Fibroblast of upper back skin (primary cell): ENCODE results near the gene DDX51.

Experiments
- DNase-seq: peaks from one replicate; pipeline ENCODE4 v3.0.0-alpha.2; 2013

The DDX51 gene

GRCh38 chr12:132166801-132167591 lies 22.9 kb upstream of the DDX51 start:
- DNase-seq, result no peak

GRCh38 chr12:132166093-132166492 lies 22.0 kb upstream of the DDX51 start:
- no peak for DNase-seq

DNA sequence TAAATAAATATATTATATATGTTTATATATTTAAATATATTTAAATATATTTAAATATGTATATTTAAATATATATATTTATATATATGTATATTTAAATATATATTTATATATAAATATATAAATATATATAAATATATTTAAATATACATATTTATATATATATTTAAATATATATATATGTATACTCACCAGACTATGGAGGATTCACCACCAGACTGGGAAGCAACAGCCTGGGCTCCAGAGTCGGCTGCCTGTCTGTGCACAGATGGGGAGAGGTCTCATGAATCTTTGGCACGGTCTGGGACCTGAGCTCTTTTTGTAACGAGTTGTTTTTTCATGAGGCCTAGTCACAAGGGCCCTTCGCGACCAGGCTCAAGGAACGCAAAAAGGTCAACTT lies 21.5 kb upstream of the DDX51 start:
- DNase-seq, result no peak

DNA sequence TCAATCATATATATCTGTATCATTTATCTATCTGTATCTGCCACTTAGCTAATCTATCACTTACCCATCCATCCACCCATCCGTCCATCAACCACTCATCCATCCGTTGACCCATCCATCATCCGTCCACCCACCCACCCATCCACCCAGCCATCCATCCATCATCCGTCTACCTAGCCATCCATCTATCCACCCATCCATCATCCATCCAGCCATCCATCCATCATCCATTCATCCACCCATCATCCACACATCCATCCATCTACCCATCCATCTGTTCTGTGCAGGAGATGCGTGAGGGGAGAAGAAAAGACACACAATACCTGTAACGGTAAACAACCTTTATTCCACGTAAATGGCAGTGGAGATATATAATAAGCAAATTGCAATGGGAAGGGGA lies 20.3 kb upstream of the DDX51 start:
- no peak for DNase-seq

DNA sequence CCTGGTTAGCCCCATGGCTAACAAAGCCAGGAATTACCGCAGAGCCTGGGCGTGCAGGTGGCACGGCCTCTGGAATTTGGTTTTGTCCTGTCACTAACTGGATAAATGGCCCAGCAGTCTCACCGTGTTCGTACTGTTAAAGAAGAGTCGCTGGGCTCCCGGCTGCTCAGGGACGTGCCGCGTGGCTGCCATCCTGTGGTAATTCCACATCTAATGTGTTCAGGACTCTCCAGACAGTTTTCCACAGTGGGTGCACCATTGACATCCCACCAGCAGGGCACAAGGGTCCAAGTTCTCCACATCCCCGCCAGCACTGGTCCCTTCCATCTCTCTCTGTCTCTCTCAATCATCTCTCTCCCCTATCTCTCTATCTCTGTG lies 19.8 kb upstream of the DDX51 start:
- no peak for DNase-seq

DNA sequence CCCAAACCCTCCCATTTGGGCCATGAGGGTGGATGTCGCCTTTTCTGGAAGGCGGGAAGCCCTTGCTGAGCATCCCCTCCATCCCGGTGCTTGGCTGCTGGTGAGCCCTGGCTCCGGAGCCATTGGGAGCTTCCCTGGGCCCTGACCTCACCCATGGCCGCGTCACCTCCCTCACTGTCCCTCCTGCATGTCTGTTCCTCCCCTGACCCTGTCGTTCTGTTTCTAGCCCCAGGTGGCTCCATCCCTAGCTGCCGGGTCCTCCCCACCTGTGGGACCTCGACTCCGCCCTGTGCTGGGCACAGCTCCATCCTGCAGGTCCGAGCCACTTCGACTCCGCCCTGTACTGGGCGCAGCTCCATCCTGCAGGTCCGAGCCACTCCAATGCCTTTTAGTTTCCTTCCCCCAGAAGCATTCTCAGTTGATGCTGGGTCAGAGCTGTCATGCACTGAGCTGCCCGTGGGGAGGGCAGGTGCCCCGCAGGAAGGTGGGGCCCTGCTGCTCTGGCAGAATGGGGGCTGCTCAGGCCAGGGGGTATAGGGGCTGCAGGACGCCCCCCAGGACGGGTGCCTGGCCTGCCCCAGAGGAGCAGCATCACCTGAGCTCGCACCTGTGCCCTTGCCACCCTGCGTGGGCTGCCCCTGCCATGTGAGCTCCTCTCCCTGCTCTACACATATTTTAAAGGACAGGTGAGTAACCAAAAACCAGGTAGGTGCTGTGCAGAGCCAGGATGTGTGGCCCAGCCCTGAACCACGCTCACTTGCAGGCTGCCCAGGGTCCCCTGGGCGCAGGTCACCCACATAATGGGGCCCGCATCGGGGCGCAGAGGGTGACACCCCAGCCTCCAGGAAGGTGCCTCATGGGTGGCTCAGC lies 19.2 kb upstream of the DDX51 start:
- no peak for DNase-seq

DNA sequence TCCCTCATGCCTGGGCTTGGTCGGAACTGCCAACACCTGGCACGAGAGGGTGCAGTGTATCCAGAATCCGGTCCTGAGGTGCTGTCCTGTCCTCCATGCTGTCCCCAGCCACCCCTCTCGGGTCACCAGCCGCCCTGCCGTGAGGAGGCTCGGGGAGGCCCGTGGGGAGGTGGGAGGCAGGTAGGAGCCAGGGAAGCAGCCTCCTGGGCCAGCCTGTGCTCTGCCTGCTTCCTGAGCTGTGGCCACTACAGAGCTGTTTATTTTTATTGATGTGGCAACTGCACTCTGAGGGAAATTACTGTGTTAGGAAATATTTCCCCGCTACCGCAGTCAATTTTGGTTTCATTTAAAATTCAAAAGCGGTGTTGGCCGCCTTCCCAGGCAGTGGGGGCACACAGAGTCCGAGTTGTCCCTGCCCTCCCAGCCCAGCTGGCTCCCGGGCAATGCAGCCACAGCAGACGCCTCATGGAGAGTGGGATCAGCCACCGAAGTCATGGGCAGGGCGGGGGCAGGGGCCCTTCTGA lies 18.5 kb upstream of the DDX51 start:
- peak; percentile 61 for DNase-seq

DNA sequence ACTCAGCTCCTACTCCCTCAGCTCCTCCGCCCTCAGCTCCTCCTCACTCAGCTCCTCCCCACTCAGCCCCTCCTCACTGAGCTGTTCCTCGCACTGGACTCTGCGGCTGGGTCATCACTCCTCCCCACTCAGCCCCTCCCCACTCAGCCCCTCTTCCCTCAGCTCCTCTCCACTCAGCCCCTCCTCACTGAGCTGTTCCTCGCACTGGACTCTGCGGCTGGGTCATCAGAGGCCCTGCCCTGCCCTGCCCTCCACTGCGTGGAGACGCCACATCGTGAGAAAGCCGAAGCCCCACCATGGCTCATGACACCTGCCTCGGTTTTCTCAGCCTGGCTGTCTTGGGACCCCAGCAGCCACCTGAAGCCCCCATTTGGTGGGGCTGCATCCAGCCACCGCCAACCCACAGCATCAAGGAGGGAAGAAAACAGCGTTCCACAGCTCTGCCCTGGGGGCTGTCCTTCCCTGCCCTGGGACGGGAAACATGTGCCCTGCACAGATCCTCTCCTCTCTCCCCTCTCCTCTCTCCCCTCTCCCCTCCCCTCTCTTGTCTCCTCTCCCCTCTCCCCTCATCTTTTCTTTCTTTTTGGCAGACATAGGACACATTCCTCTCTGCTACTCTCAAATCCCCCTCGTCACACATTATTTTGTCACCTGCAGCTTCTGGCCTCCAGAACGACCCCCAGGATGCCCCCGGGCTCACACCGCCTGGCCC lies 17.8 kb upstream of the DDX51 start:
- DNase-seq, result no peak

DNA sequence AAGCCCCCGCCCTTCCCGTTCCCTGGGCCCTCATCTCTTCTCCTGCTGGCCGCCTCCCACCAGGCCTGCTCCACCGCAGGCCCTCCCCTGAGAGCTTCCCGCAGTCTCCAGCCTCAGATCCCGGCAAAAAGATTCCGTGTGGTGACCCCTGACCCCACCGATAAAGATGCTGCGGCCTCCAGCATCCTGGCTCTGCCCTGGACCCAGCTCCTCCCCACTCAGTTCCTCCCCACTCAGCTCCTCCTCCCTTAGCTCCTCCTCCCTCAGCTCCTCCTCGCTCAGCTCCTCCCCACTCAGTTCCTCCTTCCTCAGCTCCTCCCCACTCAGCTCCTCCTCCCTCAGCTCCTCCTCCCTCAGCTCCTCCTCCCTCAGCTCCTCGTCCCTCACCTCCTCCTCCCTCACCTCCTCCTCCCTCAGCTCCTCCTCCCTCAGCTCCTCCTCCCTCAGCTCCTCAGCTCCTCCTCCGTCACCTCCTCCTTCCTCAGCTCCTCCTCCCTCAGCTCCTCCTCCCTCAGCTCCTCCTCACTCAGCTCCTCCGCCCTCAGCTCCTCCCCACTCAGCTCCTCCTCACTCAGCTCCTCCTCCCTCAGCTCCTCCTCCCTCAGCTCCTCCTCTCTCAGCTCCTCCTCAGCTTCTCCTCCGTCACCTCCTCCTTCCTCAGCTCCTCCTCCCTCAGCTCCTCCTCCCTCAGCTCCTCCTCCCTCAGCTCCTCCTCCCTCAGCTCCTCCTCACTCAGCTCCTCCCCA lies 17.1 kb upstream of the DDX51 start:
- DNase-seq, result no peak

- no peak for DNase-seq
Measured at GRCh38 chr12:132160601-132161035, 16.5 kb upstream of the DDX51 start.

- DNase-seq, result no peak
Measured at GRCh38 chr12:132160016-132160415, 15.9 kb upstream of the DDX51 start.

DNA sequence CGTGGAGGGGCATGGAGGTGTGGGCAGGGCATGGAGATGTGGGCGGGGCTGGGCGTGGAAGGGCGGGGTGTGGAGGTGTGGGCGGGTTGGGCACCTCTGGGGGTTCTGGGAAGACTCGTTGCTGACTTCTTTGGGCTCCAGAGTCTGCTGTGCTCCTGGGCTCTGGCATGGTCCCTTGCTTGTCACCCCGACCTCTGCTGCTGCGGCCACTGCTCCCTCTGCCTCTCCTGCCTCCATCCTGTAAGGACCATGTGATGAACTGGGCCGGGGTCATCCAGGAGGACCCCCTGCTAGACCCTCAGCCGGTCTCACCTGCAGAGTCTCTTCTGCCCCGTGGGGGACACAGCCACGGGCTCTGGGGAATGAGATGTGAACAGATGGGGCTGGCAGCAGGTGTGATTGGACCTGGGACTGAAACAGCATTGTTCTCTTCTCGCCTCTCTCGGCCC lies 15.5 kb upstream of the DDX51 start:
- no peak for DNase-seq

DNA sequence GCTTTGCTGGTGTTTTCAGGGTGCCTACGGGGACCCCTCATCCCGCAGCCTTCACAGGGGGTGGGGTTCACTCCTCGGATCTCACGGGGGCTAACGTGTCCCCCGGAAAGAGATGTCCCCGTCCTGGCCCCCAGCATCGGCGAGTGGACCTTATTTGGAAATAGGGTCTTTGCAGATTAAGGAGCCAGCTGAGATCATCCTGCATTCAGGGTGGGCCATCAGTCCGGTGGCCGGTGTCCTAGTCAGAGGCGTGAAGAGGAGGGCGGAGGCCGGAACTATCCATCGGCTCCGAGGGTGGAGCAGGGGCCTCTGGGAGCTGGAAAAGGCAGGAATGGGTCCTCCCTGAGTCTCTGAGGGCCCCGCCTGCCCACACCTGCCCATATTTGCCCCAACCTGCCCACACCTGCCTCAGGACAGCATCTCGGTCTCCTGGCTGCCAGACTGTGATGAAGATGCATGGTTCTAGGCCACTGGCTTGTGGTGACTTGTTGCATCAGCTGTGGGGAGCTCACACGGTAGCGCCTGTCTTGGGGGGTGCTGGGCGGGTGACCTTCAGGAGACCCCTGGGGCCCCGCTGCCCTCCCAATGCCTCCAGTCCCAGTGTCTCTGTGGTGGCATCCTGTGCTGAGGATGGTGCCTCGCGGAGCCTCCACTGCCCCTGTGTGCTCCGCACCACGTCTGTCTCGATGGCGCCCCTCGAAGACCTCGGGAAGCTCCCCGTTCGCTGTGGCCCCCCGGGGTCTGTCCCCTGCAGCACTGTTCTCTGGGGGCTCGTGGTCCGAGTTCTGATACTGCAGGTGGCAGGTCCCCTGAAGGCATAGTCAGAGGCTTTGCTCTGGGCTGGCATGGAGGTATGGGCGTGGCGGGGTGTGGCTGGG lies 14.8 kb upstream of the DDX51 start:
- DNase-seq, result no peak

- DNase-seq, result no peak
Measured at GRCh38 chr12:132157733-132158409, 13.8 kb upstream of the DDX51 start.

- no peak for DNase-seq
Measured at GRCh38 chr12:132156573-132157325, 12.6 kb upstream of the DDX51 start.

- no peak for DNase-seq
Measured at GRCh38 chr12:132155771-132156572, 11.9 kb upstream of the DDX51 start.

GRCh38 chr12:132154941-132155770 lies 11.0 kb upstream of the DDX51 start:
- DNase-seq, result no peak

- DNase-seq, result no peak
Measured at GRCh38 chr12:132154341-132154761, 10.2 kb upstream of the DDX51 start.
